Measurements from ENCODE around the gene SPTBN1.
A peak's percentile ranks its signal among the peaks of the same experiment; 100 is the strongest.

Gene SPTBN1

DNA sequence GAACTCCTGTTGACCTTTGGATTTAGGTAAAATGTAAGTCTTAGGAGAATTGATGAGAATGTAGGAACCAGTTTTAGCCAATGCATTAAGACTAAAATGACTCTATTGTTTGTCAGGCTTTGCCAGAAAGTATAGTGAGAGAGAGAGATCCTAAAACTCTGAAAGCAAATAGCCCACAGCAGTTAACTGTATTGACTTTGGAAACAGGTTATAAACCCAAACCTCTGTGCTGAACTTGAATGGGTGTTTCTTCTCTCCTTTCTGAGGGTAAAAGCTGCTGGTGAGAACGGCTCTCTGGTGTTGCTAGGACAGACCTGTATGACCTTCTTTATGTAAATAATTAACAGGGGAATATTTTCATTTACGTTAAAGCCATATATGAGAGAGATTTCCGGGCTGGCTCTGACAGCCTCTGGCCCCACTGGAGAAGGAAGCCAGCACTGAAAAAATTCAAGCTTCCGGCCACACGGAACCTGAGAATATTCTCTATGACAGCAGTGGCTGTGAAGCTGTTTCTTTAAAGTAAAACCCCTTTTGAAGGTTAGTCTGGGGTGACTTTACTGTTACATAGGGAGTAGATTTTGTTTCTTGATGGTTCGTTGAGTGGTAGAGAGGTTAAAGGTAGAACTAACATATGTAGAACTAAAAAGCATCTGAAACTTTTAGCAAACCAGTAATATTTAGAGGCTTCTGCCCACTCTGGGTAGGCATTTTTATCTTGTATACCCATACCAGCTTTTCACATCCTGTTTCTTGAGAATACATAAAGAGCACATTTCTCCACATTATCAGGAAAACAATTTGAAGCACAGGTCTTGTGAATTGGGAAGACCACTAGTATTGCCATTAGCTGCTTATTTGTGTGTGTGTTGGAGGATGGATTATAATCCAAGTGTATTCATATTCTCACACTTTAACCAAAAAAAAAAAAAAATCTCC is 123.8 kb downstream of the SPTBN1 start:
- Histone ChIP-seq H3K36me3 (ENCODE audit: control insufficient read depth, insufficient read depth, low read length) (no peaks in the 10 kb centered on the region), H3K27ac (ENCODE audit: low read depth, low read length) (no peak overlapping the region), H3K4me3 (ENCODE audit: low read length) (peak overlapping the region; percentile 37), H3K27me3 (ENCODE audit: control insufficient read depth, insufficient read depth, low read length) (no peaks in the 10 kb centered on the region), H3K9ac (ENCODE audit: low read length) (no peak overlapping the region), H3K4me1 (ENCODE audit: control insufficient read depth, insufficient read depth, low read length) (peaks cover 15% of the 10 kb centered on the region)

DNA sequence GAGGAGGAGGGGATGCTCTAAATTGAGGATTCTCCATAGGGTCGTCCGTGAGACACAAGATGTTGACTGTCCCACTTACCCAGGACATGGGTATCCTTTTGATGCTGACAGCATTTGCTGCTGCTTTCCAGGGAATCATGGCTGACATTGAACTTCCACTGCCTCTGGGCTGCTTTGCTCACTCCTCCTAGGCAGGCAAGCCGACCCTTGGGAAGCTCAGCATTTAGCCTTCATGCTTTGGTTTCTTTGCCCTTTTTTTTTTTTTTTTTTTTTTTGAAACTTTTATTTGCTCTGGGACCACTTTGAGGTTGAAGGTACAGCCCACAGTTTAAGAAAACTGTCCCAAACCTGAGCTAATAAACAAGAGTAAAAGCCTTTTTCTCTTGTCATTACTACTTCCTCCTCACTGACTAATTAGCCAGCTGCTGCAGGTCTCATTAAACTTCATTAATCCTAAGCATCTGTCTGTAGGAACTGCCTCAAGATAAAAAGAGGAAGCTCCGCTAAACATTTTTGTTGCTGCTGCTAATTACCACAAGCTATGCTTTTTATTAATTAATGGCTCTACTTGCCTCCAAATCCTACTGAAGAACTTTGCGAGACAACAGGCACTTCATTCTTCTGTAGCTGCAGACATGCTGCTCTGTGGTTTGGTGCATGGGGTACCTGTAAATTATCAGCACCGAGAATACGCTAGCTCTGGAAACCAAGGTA is 125.4 kb downstream of the SPTBN1 start:
- H3K9ac ChIP-seq (ENCODE audit: low read length): no peak overlapping the region
- H3K4me1 ChIP-seq (ENCODE audit: control insufficient read depth, insufficient read depth, low read length): peaks cover 15% of the 10 kb centered on the region
- H3K27me3 ChIP-seq (ENCODE audit: control insufficient read depth, insufficient read depth, low read length): no peaks in the 10 kb centered on the region
- no peak overlapping the region for H3K4me3 ChIP-seq (ENCODE audit: low read length)
- H3K36me3 ChIP-seq (ENCODE audit: control insufficient read depth, insufficient read depth, low read length): no peaks in the 10 kb centered on the region
- no peak overlapping the region for H3K27ac ChIP-seq (ENCODE audit: low read depth, low read length)

- no peak overlapping the region for H3K4me3 ChIP-seq (ENCODE audit: low read length)
- peaks cover 4% of the 10 kb centered on the region for H3K36me3 ChIP-seq (ENCODE audit: control insufficient read depth, insufficient read depth, low read length)
- H3K27me3 ChIP-seq (ENCODE audit: control insufficient read depth, insufficient read depth, low read length): no peaks in the 10 kb centered on the region
- peaks cover 4% of the 10 kb centered on the region for H3K4me1 ChIP-seq (ENCODE audit: control insufficient read depth, insufficient read depth, low read length)
- no peak overlapping the region for H3K9ac ChIP-seq (ENCODE audit: low read length)
- H3K27ac ChIP-seq (ENCODE audit: low read depth, low read length): no peak overlapping the region
These were observed 126.9 kb downstream of the SPTBN1 start for GRCh38 chr2:54582987-54583386.

- Histone ChIP-seq H3K4me1 (ENCODE audit: control insufficient read depth, insufficient read depth, low read length) (no peaks in the 10 kb centered on the region), H3K9ac (ENCODE audit: low read length) (no peak overlapping the region), H3K27me3 (ENCODE audit: control insufficient read depth, insufficient read depth, low read length) (no peaks in the 10 kb centered on the region), H3K36me3 (ENCODE audit: control insufficient read depth, insufficient read depth, low read length) (peaks cover 4% of the 10 kb centered on the region), H3K27ac (ENCODE audit: low read depth, low read length) (no peak overlapping the region), H3K4me3 (ENCODE audit: low read length) (no peak overlapping the region)
These were observed 128.5 kb downstream of the SPTBN1 start for GRCh38 chr2:54584598-54584997.

- Histone ChIP-seq H3K4me3 (ENCODE audit: low read length) (no peak overlapping the region), H3K36me3 (ENCODE audit: control insufficient read depth, insufficient read depth, low read length) (peaks cover 4% of the 10 kb centered on the region), H3K27me3 (ENCODE audit: control insufficient read depth, insufficient read depth, low read length) (no peaks in the 10 kb centered on the region), H3K9ac (ENCODE audit: low read length) (no peak overlapping the region), H3K27ac (ENCODE audit: low read depth, low read length) (no peak overlapping the region), H3K4me1 (ENCODE audit: control insufficient read depth, insufficient read depth, low read length) (no peaks in the 10 kb centered on the region)
These were observed 129.1 kb downstream of the SPTBN1 start for GRCh38 chr2:54585136-54585733.

GRCh38 chr2:54586062-54586461 is 129.9 kb downstream of the SPTBN1 start:
- Histone ChIP-seq H3K36me3 (ENCODE audit: control insufficient read depth, insufficient read depth, low read length) (peaks cover 4% of the 10 kb centered on the region), H3K9ac (ENCODE audit: low read length) (no peak overlapping the region), H3K27ac (ENCODE audit: low read depth, low read length) (no peak overlapping the region), H3K4me1 (ENCODE audit: control insufficient read depth, insufficient read depth, low read length) (no peaks in the 10 kb centered on the region), H3K27me3 (ENCODE audit: control insufficient read depth, insufficient read depth, low read length) (no peaks in the 10 kb centered on the region), H3K4me3 (ENCODE audit: low read length) (no peak overlapping the region)

DNA sequence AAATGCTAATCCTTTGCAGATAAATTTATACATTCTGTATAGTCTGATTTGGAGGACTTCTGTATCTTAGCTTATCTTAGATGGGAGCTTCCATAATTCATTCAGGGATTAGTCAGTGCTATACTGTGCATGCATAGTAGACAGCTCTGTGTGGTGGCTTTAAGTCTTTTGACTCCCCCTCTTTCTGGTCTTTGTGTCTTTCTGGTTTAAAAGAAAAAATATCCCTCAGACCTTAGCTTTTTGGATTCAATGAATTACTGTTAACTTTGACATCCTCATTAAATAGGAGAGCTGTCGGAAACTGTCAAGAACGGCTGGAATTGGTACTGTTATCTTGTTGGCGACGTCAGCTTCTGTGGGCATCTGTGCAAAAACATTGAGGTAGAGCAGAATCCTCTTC is 130.4 kb downstream of the SPTBN1 start:
- no peaks in the 10 kb centered on the region for H3K27me3 ChIP-seq (ENCODE audit: control insufficient read depth, insufficient read depth, low read length)
- H3K4me1 ChIP-seq (ENCODE audit: control insufficient read depth, insufficient read depth, low read length): no peaks in the 10 kb centered on the region
- no peak overlapping the region for H3K27ac ChIP-seq (ENCODE audit: low read depth, low read length)
- H3K4me3 ChIP-seq (ENCODE audit: low read length): no peak overlapping the region
- peaks cover 4% of the 10 kb centered on the region for H3K36me3 ChIP-seq (ENCODE audit: control insufficient read depth, insufficient read depth, low read length)
- no peak overlapping the region for H3K9ac ChIP-seq (ENCODE audit: low read length)

GRCh38 chr2:54587171-54588016 is 131.3 kb downstream of the SPTBN1 start:
- Histone ChIP-seq H3K9ac (ENCODE audit: low read length) (no peak overlapping the region), H3K4me1 (ENCODE audit: control insufficient read depth, insufficient read depth, low read length) (no peaks in the 10 kb centered on the region), H3K27me3 (ENCODE audit: control insufficient read depth, insufficient read depth, low read length) (no peaks in the 10 kb centered on the region), H3K4me3 (ENCODE audit: low read length) (no peak overlapping the region), H3K36me3 (ENCODE audit: control insufficient read depth, insufficient read depth, low read length) (peaks cover 4% of the 10 kb centered on the region), H3K27ac (ENCODE audit: low read depth, low read length) (no peak overlapping the region)

DNA sequence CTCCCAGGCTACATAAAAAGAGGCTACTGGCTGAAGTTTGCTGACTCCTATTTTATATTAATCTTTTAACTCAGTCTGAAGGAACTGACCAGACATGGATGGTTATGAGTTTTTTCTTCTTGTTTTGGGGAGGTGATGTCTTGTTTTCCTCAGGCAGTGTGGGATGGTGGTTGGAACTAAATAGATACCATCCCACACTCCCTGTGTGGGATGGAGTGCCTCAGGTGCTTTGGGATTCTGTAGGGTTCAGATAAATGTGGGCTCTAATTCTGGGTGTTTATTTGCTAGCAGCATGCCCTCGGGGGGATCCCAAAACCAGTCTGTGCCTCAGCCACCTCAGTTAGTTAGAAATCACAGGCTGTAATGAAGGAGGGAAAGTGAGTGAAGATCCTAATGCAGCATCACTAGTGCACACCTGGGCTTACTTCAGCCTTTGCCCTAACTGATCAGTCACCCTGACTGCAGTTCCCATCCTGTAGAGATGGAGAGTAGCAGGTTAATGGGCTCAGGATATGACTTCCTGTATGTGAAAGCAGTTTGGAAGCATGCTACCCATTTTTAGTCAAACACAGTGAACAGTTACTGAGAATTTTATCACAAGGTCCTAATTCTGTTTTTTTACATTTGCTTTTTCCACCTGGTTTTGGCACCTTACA is 132.2 kb downstream of the SPTBN1 start:
- Histone ChIP-seq H3K4me1 (ENCODE audit: control insufficient read depth, insufficient read depth, low read length) (no peaks in the 10 kb centered on the region), H3K36me3 (ENCODE audit: control insufficient read depth, insufficient read depth, low read length) (peaks cover 4% of the 10 kb centered on the region), H3K27me3 (ENCODE audit: control insufficient read depth, insufficient read depth, low read length) (no peaks in the 10 kb centered on the region), H3K27ac (ENCODE audit: low read depth, low read length) (no peak overlapping the region), H3K9ac (ENCODE audit: low read length) (no peak overlapping the region), H3K4me3 (ENCODE audit: low read length) (no peak overlapping the region)

GRCh38 chr2:54589038-54589339 is 132.9 kb downstream of the SPTBN1 start:
- Histone ChIP-seq H3K4me1 (ENCODE audit: control insufficient read depth, insufficient read depth, low read length) (no peaks in the 10 kb centered on the region), H3K27me3 (ENCODE audit: control insufficient read depth, insufficient read depth, low read length) (no peaks in the 10 kb centered on the region), H3K36me3 (ENCODE audit: control insufficient read depth, insufficient read depth, low read length) (peaks cover 4% of the 10 kb centered on the region), H3K9ac (ENCODE audit: low read length) (no peak overlapping the region), H3K4me3 (ENCODE audit: low read length) (no peak overlapping the region), H3K27ac (ENCODE audit: low read depth, low read length) (no peak overlapping the region)

- no peak overlapping the region for H3K27ac ChIP-seq (ENCODE audit: low read depth, low read length)
These were observed 133.5 kb downstream of the SPTBN1 start for GRCh38 chr2:54589340-54590215.

More at GRCh38 chr2:54589340-54590215, 133.5 kb downstream of the SPTBN1 start:
- Histone ChIP-seq H3K9ac (ENCODE audit: low read length) (no peak overlapping the region), H3K4me3 (ENCODE audit: low read length) (no peak overlapping the region), H3K4me1 (ENCODE audit: control insufficient read depth, insufficient read depth, low read length) (no peaks in the 10 kb centered on the region), H3K27me3 (ENCODE audit: control insufficient read depth, insufficient read depth, low read length) (no peaks in the 10 kb centered on the region), H3K36me3 (ENCODE audit: control insufficient read depth, insufficient read depth, low read length) (peaks cover 4% of the 10 kb centered on the region)

Measured in rectal smooth muscle tissue (tissue), 1 donor.